Neuron (in vitro differentiated cells): ENCODE data around the gene TRIM44.
"Not testable (repeated sequence)": the region's sequence is repeated elsewhere in the genome, so short reads cannot be mapped to it uniquely, and the experiment has no call there.

Experiments
- H2AFZ ChIP-seq: one replicate; pipeline ENCODE4 v1.6.1; 2013; ENCODE audit warnings: low read depth, mild to moderate bottlenecking, inconsistent platforms, low read length, moderate library complexity
- H3K27me3 ChIP-seq: one replicate; pipeline ENCODE4 v1.6.1; 2013; ENCODE audit warnings: low read length; ENCODE audit not compliant: insufficient read depth
- H3K36me3 ChIP-seq: one replicate; pipeline ENCODE4 v1.6.1; 2013; ENCODE audit warnings: low read length; ENCODE audit not compliant: insufficient read depth
- H3K4me1 ChIP-seq: one replicate; pipeline ENCODE4 v1.6.1; 2013; ENCODE audit warnings: low read length; ENCODE audit not compliant: insufficient read depth
- H3K4me3 ChIP-seq: 2 replicates; pipeline ENCODE4 v1.5.1; 2013; ENCODE audit warnings: mild to moderate bottlenecking, low read length, moderate library complexity
- H3K9me3 ChIP-seq: one replicate; pipeline ENCODE4 v1.6.1; 2013; ENCODE audit warnings: low read length

Gene TRIM44

DNA sequence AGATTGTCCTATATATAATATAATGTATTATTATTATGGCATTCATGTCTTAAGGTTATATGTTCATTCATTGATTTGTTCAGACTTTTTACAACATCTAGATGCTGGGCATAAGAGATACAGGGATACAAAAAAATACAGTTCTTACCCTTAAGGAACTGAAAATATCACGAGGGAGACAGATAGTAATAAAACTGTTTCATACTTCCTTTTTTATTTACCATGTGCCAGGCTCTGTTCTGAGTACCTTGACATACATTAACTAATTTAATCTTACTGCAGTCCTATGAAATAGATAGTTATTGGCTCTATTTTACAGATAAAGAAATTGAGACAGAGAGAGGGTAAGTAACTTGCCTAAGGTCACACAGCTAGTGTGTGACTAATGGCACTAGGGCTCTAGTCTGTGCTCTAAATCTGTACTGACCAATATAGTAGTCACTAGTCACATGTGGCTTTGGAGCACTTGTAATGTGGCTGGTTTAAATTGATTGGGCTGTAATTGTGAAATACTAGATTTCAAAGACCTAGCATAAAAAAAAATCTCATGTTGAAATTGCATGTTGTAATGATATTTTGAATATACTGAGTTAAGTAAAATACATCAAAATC lies 21.3 kb downstream of the TRIM44 start:
- H2AFZ ChIP-seq: no peak overlapping the region
- no peaks in the 10 kb centered on the region for H3K9me3 ChIP-seq
- no peak overlapping the region for H3K4me3 ChIP-seq
- H3K36me3 ChIP-seq: peaks cover 15% of the 10 kb centered on the region
- peaks cover 16% of the 10 kb centered on the region for H3K4me1 ChIP-seq
- H3K27me3 ChIP-seq: no peaks in the 10 kb centered on the region

DNA sequence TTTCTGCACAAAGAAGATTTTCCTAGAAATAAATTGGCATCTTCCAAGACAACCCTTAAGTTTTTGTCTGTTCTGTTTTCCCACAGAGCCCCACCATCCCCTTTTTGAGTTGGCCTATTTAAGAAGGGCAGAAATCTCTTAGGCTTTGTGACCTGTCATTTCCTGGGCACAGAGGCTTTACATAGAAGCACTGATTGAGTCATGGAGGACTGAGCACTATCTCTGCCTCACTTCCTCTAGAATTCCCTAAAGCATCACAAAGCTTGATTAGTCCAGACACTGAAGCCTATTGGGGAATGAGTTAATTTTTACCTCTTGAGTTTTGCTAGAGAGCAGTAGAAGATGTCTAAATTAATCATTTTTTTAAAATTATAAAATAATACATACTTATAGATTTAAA lies 25.4 kb downstream of the TRIM44 start:
- H3K36me3 ChIP-seq: peaks cover 15% of the 10 kb centered on the region
- no peaks in the 10 kb centered on the region for H3K9me3 ChIP-seq
- no peaks in the 10 kb centered on the region for H3K27me3 ChIP-seq
- H2AFZ ChIP-seq: no peak overlapping the region
- peaks cover 18% of the 10 kb centered on the region for H3K4me1 ChIP-seq
- no peak overlapping the region for H3K4me3 ChIP-seq

DNA sequence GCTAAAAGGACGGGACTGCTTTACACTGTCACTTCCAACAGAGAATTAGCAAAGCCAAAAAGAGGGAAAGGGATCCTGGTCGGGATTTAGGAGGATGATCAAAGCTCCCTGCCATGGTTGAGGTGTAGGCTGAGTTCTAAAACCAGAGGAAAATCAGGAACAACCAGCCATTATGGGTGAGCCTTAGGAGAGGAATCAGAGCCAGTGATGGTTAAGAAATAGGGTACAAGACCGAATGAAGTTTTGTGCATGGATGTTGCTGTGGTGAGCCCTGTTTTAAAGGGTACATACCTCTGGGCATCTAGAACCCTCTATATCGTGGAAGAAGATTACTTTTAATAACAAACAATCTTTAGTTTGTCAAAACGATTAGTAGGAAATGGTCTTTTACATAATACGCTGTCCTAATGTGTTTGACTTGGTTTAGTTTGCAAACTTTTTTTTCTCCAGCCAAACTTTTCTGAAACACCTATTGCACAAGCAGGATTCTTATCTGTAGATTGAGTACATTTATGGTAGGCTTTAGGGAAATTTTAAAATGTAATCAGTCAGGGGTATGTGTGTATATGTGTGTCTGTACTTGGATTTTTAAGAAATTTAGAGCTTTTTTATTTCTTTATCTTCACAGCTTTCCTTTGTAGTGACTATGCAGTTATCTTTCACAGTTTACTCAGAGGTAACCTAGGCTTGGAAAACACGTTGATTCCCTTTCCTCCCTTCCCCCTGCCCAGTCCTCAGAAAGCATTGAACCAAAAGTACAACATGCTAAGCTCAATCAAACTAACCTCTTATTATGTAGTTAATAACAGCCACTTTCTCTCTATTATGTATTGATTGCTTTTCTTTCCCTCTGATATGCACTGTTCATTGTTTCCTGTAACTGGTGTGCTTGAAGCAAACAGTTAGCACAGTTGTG lies 26.8 kb downstream of the TRIM44 start:
- H3K27me3 ChIP-seq: no peaks in the 10 kb centered on the region
- peaks cover 13% of the 10 kb centered on the region for H3K4me1 ChIP-seq
- H3K36me3 ChIP-seq: peaks cover 17% of the 10 kb centered on the region
- H2AFZ ChIP-seq: no peak overlapping the region
- H3K4me3 ChIP-seq: no peak overlapping the region
- no peaks in the 10 kb centered on the region for H3K9me3 ChIP-seq

DNA sequence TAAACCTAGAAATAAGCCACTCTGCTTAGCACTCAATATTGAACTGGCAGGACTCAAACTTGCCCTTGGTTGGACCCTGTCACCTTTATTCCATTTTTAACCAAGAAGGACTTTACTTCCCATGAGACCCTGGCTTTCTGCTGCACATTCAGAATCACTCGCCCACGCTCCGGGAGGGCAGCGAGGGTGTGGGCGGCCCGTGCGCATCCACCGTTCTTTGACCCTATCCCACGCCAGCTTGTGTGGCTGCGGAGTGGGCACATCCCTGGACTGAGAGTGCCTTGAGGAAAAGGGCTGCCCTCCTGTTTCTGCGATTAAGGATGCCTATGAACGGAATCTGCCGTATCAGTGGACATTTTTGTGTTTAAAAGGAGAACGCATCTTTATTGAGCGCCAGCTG lies 39.6 kb downstream of the TRIM44 start:
- Histone ChIP-seq H3K27me3 (no peaks in the 10 kb centered on the region), H3K36me3 (no peaks in the 10 kb centered on the region), H3K4me1 (no peaks in the 10 kb centered on the region), H3K4me3 (no peak overlapping the region), H3K9me3 (peaks cover 11% of the 10 kb centered on the region), H2AFZ (no peak overlapping the region)

DNA sequence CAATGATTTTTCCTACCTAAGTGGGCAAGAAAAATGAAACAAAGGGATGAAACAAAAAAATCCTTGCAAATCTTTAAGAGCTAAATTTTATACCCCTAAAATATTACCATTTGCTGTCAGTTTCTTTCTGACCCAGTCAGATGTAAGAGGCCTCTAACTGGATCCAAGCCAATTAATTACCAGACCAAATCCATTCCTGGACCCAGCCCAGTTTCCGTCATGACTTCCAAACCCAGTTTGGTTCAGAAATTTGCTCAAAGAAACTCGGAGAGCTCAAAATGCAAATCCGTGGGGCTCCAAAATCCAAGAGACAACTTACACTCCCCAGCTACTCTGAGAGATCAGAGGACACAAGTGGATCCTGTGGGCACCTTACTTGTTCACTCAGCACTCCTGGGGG lies 46.8 kb downstream of the TRIM44 start:
- H3K9me3 ChIP-seq: no peaks in the 10 kb centered on the region
- H2AFZ ChIP-seq: no peak overlapping the region
- no peaks in the 10 kb centered on the region for H3K27me3 ChIP-seq
- H3K4me3 ChIP-seq: no peak overlapping the region
- H3K36me3 ChIP-seq: no peaks in the 10 kb centered on the region
- no peaks in the 10 kb centered on the region for H3K4me1 ChIP-seq

DNA sequence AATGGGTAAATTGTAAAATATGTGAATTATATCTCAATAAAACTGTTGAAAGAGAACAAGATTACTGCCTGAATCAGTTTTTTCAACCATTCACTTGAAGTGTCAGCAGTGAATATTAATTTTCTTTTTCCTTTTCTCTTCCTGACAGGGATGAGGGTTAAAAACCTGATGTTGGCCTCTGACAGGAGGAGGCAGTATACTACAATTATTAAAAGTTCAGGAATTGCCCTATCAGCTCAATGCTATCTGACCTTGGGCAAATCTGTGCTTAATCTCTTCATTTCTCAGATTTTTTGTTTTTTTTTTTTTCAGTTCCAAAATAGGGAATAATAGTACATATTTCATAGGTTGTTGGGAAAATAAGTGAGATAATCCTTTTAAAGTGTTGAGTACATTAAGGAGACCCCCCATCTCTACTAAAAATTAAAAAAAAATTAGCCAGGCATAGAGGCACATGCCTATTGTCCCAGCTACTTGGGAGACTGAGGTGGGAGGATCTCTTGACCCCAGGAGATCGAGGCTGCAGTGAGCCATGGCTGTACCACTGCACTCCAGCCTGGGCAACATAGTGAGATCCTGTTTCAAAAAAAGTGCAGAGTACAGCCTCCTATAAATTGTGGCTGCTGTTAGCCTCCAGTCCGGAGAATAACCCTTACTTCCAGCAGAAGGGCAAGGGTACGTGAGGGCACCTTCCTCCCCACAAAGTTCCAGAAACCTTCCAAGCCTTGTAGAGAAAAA lies 48.8 kb downstream of the TRIM44 start:
- H3K9me3 ChIP-seq: no peaks in the 10 kb centered on the region

DNA sequence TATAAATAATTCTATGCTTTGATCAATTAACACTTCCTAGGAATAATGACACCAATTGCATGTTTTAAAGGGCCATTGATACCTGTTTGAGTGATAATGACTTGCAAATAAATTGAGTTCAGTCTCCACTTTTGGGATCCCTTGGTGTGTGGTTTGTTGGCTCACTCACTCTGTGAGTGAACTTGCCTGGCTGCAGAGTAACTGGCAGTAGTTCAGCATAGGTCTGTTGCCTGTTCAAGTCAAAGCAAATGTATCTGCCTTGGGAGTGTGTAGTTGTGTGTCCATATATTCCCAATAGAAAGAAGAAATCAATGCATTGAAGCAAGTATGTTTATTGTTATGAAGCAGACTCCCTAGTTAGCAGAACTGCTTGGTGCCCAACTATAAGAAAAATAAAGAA lies 49.3 kb downstream of the TRIM44 start:
- H3K9me3 ChIP-seq: no peaks in the 10 kb centered on the region
- H3K4me3 ChIP-seq: no peak overlapping the region
- H3K36me3 ChIP-seq: no peaks in the 10 kb centered on the region
- H3K4me1 ChIP-seq: peaks cover 7% of the 10 kb centered on the region
- no peaks in the 10 kb centered on the region for H3K27me3 ChIP-seq
- H2AFZ ChIP-seq: no peak overlapping the region

More for the DNA sequence above, 48.8 kb downstream of the TRIM44 start:
- Histone ChIP-seq H2AFZ (no peak overlapping the region), H3K4me1 (peaks cover 7% of the 10 kb centered on the region), H3K27me3 (no peaks in the 10 kb centered on the region), H3K4me3 (no peak overlapping the region), H3K36me3 (no peaks in the 10 kb centered on the region)

DNA sequence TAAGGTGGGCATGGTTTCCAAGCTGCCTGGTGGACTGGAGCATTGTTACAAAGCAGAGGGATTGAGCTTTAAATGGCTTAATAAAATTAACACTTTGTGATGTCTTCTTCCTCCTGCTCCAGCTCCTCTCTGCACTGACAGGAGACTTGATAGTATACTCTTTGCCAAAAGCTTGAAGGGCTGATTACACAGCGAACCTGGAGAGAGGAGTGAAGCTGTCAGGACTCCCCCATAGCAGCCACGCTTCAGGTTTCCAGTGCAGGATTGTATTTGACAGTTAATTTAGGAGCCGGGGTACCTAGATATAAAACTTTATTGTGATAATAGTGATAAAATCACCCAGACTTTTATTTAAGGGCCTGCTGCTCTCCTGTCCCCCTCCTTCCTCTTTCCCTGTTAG lies 50.0 kb downstream of the TRIM44 start:
- no peaks in the 10 kb centered on the region for H3K9me3 ChIP-seq
- no peak overlapping the region for H2AFZ ChIP-seq
- H3K36me3 ChIP-seq: no peaks in the 10 kb centered on the region
- no peaks in the 10 kb centered on the region for H3K27me3 ChIP-seq
- H3K4me3 ChIP-seq: no peak overlapping the region
- peaks cover 7% of the 10 kb centered on the region for H3K4me1 ChIP-seq

DNA sequence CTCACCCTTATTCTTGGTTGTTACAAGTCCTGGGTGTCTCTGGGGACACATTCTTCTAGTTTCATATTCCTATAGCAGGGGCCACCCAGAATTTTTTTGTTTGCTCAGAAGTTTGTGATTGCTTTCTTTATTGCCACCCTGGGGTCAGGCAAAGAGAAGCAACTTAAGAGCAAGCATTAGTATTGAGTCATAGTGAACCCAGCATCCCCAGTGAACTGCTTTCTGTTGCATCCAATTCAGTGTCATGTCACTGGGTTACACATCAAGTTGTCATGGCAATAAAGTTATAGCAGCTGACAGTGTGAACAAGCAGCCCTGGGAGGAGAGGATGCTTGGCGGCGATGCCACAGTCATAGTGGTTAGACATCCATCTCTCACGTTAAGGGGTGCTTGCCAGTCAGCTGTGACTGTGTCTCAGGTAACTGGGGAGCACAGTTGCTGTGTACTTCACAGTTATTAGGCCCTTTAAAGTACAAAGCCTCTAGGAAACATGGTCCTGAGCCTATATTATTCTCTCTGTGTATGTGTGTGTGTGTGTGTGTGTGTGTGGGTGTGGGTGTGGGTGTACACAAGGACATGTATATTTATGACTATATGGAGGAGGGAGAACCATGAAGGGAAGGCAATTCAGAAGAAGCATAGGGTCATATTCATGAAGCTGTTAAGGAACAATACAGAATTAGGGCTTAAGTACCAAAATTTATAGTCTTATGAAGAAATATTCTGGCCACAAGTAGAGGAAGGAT lies 52.5 kb downstream of the TRIM44 start:
- H2AFZ ChIP-seq: no peak overlapping the region
- H3K36me3 ChIP-seq: no peaks in the 10 kb centered on the region
- H3K4me1 ChIP-seq: peaks cover 7% of the 10 kb centered on the region
- H3K27me3 ChIP-seq: no peaks in the 10 kb centered on the region
- no peak overlapping the region for H3K4me3 ChIP-seq
- no peaks in the 10 kb centered on the region for H3K9me3 ChIP-seq

DNA sequence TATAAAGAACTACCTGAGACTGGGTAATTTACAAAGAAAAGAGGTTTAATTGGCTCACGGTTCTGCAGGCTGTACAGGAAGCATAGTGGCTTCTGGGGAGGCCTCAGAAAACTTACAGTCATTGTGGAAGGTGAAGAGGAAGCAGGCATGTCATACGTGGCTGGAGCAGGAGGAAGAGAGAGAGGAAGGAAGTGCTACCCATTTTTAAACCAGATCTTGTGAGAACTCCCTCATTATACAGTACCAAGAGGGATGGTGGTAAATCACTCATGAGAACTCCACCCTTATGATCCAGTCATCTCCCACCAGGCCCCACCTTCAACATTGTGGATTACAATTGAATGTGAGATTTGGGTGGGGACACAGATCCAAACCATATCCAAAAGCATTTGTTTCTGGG lies 53.1 kb downstream of the TRIM44 start:
- H2AFZ ChIP-seq, H3K4me1 ChIP-seq, H3K4me3 ChIP-seq, H3K27me3 ChIP-seq, H3K36me3 ChIP-seq, H3K9me3 ChIP-seq: not testable (repeated sequence)

DNA sequence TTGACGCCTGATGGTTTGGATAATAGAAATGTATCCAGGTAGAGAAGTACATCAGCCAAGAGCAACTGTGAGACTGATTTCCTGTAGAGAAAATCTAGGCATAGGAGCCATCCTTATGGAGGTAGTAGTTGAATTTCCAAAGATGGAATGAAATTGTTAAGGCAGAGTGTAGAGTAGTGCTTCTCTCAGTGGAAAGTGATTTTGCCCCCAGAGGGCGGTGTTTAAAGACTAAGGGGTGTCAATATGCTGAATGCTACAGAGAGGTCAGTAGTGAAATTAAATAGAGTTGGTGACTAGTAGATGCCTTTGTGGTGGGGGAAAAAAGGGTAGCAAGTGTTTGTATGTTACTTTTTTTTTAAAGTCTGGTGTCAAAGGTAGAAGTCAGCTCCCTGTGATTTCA lies 54.5 kb downstream of the TRIM44 start:
- no peaks in the 10 kb centered on the region for H3K36me3 ChIP-seq
- no peaks in the 10 kb centered on the region for H3K27me3 ChIP-seq
- H3K4me3 ChIP-seq: no peak overlapping the region
- H3K9me3 ChIP-seq: no peaks in the 10 kb centered on the region
- H2AFZ ChIP-seq: no peak overlapping the region
- H3K4me1 ChIP-seq: peaks cover 16% of the 10 kb centered on the region

DNA sequence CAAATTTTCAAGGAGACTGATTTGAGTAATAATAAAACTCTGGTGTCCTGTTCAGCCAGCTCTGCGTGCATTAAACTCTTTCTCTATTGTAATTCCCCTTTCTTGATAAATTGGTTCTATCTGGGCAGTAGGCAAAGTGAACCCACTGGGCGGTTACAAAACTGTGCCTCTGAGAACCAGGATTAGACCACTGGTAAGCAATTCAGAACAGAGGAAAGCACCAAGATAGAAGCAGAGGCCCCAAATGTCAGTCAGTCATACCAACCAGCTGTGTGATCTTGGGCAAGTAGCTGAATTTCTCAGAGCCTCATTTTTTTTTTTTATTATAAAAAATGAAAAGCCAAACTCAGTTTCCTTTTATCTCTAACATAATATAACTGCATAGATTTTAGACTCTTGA lies 54.9 kb downstream of the TRIM44 start:
- Histone ChIP-seq H3K9me3 (no peaks in the 10 kb centered on the region), H2AFZ (no peak overlapping the region), H3K27me3 (no peaks in the 10 kb centered on the region), H3K4me3 (no peak overlapping the region), H3K36me3 (no peaks in the 10 kb centered on the region), H3K4me1 (peaks cover 19% of the 10 kb centered on the region)
